Stimulated activated CD4-positive, alpha-beta T cell treated with anti-CD3 and anti-CD28 coated beads, Interleukin-1b, Interleukin-23, amount 100 ng/mL, for 24 hours (primary cell): Measurements from ENCODE around the gene COPS4.
"Not testable (repeated sequence)": the region's sequence is repeated elsewhere in the genome, so short reads cannot be mapped to it uniquely, and the experiment has no call there.

Experiments
- DNase-seq, 4 experiments: peaks; one replicate each; pipeline ENCODE4 v3.0.0-alpha.2; 2020; ENCODE audit warnings: low read depth in 4 of 4, low spot score in 1 of 4

Gene COPS4

GRCh38 chr4:83023599-83023998 is 11.4 kb upstream of the COPS4 start:
- DNase-seq: not testable (repeated sequence)

GRCh38 chr4:83024233-83024632 is 10.8 kb upstream of the COPS4 start:
- no peak for DNase-seq

- no peak for DNase-seq
Measured at GRCh38 chr4:83025563-83025962, 9.4 kb upstream of the COPS4 start.

GRCh38 chr4:83028976-83029375 is 6.0 kb upstream of the COPS4 start:
- no peak for DNase-seq

- no peak for DNase-seq
Measured at GRCh38 chr4:83029688-83030087, 5.3 kb upstream of the COPS4 start.

GRCh38 chr4:83036991-83037665 is 2.1 kb downstream of the COPS4 start:
- DNase-seq: no peak

- DNase-seq: no peak
Measured at GRCh38 chr4:83040269-83040668, 5.3 kb downstream of the COPS4 start.

GRCh38 chr4:83043157-83043556 is 8.2 kb downstream of the COPS4 start:
- not testable (repeated sequence) for DNase-seq

- no peak for DNase-seq
Measured at GRCh38 chr4:83043801-83044407, 8.9 kb downstream of the COPS4 start.

- no peak for DNase-seq
Measured at GRCh38 chr4:83046693-83047473, 11.9 kb downstream of the COPS4 start.

GRCh38 chr4:83048781-83049180 is 13.8 kb downstream of the COPS4 start:
- DNase-seq: not testable (repeated sequence)

GRCh38 chr4:83054928-83055327 is 19.9 kb downstream of the COPS4 start:
- no peak for DNase-seq

GRCh38 chr4:83062739-83063138 is 27.8 kb downstream of the COPS4 start:
- DNase-seq: no peak

- DNase-seq: no peak
Measured at GRCh38 chr4:83065266-83065665, 30.3 kb downstream of the COPS4 start.

- no peak for DNase-seq
Measured at GRCh38 chr4:83067058-83067639, 32.2 kb downstream of the COPS4 start.

- DNase-seq: no peak
Measured at GRCh38 chr4:83071116-83071515, 36.1 kb downstream of the COPS4 start.

GRCh38 chr4:83074086-83074704 is 39.2 kb downstream of the COPS4 start:
- peak in 2 of 4 experiments; percentile 20 to 34 for DNase-seq

- DNase-seq: peak in 1 of 4 experiments; percentile 17
Measured at GRCh38 chr4:83074783-83075182, 39.8 kb downstream of the COPS4 start.

GRCh38 chr4:83075311-83076095 is 40.5 kb downstream of the COPS4 start:
- DNase-seq: no peak

GRCh38 chr4:83080561-83080960 is 45.6 kb downstream of the COPS4 start:
- DNase-seq: no peak

- DNase-seq: no peak
Measured at GRCh38 chr4:83082777-83083176, 47.8 kb downstream of the COPS4 start.
